ENCODE results near the gene FAH. TPM values are rescaled to one million over a fixed set of nuclear protein-coding genes. Genes with fewer than 3 reads are reported as not detected.

FAH gene
- total and polyA plus RNA-seq, 9 of the 15 experiments (the other 6 are each of a cell fraction or from before 2014, with no cell fraction given), result 66.8 to 310 (median 103) TPM

- no peak for TF ChIP-seq PBX2 (CRISPR knock-in tag; IDR thresholded peaks at IDR 0.05; ENCODE audit: low read depth)
- no peak for TF ChIP-seq PBX2 (tag; conservative IDR thresholded peaks at IDR 0.05; ENCODE audit: low read depth)
- TF ChIP-seq ZNF23 (CRISPR knock-in tag; IDR thresholded peaks at IDR 0.05), result no peak
These were observed 31.8 kb downstream of the FAH start (continued) for GRCh38 chr15:80184554-80184953.

- ChIA-PET POLR2A (interaction anchor here (1.0 kb wide), 1 partner anchor 13 kb away, joined by 4 read pairs; no protein-coding TSS in a partner anchor), CTCF (ENCODE audit: low intra/inter-chr PET ratio) (no interaction called here)
- FAIRE-seq (no peak), DNase-seq (ENCODE audit: extremely low read depth in 1 of 4, low spot score in 3 of 4) (no peak), ATAC-seq (no peak)
- Histone ChIP-seq H3K9ac (ENCODE audit: insufficient read depth in 1 of 2, low read depth in 2 of 2, low read length in 2 of 2) (no peak overlapping the region), H3K4me2 (ENCODE audit: insufficient read depth, low read length) (no peak overlapping the region), H3K9me3 (replicated peaks; ENCODE audit: control insufficient read depth, insufficient read depth, low read depth, low read length) (no peaks in the 10 kb centered on the region), H4K20me1 (replicated peaks; ENCODE audit: control insufficient read depth, insufficient read depth, low read length) (no peaks in the 10 kb centered on the region), H2AFZ (ENCODE audit: low read depth, low read length) (no peak overlapping the region), H3K27ac (ENCODE audit: extremely low read depth, low read depth, low read length) (no peak overlapping the region), H3K9me1 (ENCODE audit: control insufficient read depth, insufficient read depth, low read length) (no peaks in the 10 kb centered on the region), H3K36me3 (ENCODE audit: control insufficient read depth, insufficient read depth, low read length) (peaks cover 83% of the 10 kb centered on the region; the same call in 2 of the 3 replicates), H3K79me2 (ENCODE audit: control insufficient read depth, insufficient read depth, low read length) (no peaks in the 10 kb centered on the region), H3K4me1 (replicated peaks in 1 of 2; ENCODE audit: control insufficient read depth in 2 of 2, insufficient read depth in 2 of 2, low read length in 2 of 2) (no peaks in the 10 kb centered on the region), H3K4me3 (no peak overlapping the region), H3K27me3 (ENCODE audit: control insufficient read depth in 2 of 2, insufficient read depth in 2 of 2, low read length in 2 of 2) (no peaks in the 10 kb centered on the region)
- TF ChIP-seq RBM25 (IDR thresholded peaks at IDR 0.05; ENCODE audit: low read depth, low read length, severe bottlenecking) (peak; percentile 59), BCOR (IDR thresholded peaks at IDR 0.05) (0 out of 2 replicates have a peak, but pooled peaks have one; percentile 10), ZNF184 (CRISPR knock-in tag; IDR thresholded peaks at IDR 0.05) (no peak), PTTG1 (tag; IDR thresholded peaks at IDR 0.05; ENCODE audit: low read depth) (no peak)
- no TSS peak for BruUV-seq (replicated peaks)
- intact Hi-C loops (cut with micrococcal nuclease), result no loop called here
- in situ Hi-C loops (cut with MboI), result no loop called here
- 90% methylated on average over 2 of the region's 2 CpGs for WGBS (ENCODE audit: insufficient coverage, low coverage, missing lambda C conversion rate)
These were observed 32.4 kb downstream of the FAH start for GRCh38 chr15:80185152-80185551.

Measured in K562 (cell line).